GM12892 (cell line): ENCODE data around the gene PCDHGA1.
"Not testable (repeated sequence)": the region's sequence is repeated elsewhere in the genome, so short reads cannot be mapped to it uniquely, and the experiment has no call there.

Experiments
- POLR2A ChIP-seq: IDR thresholded peaks from 2 replicates; pipeline ENCODE4 v1.6.1; 2011; ENCODE audit warnings: low read depth, low read length, control low read depth
- POLR2AphosphoS5 ChIP-seq: IDR thresholded peaks from 2 replicates; pipeline ENCODE4 v1.6.1; 2011; ENCODE audit warnings: low read depth, low read length, control low read depth
- TAF1 ChIP-seq: IDR thresholded peaks from 2 replicates; pipeline ENCODE4 v1.6.1; 2011; ENCODE audit warnings: low read depth, mild to moderate bottlenecking, control low read depth, low read length, borderline replicate concordance

DNA sequence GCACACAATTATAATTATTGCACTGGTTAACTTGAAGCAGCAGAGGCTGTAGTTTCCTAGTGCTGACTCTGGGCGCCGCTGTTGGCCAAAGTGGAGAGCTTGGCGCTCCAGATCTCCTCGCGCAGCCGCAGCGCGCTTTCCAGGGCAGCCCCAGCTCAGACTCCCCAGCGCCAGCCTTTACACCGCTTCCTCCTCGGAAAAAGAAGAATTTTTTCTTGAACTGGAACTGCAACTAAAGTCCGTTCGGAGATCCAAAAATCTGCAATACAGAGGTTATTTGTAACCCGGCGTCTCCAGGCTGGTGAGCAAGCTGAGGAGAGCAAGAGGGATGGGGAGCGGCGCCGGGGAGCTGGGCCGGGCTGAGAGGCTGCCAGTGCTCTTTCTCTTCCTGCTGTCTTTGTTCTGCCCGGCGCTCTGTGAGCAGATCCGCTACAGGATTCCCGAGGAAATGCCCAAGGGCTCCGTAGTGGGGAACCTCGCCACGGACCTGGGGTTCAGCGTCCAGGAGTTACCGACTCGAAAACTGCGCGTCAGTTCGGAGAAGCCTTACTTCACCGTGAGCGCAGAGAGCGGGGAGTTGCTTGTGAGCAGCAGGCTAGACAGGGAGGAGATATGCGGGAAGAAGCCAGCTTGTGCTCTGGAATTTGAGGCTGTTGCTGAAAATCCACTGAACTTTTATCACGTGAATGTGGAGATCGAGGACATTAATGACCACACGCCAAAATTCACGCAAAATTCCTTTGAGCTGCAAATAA lies 57.4 kb downstream of the PCDHGA1 start, which contains the start of gene PCDHGB4:
- not testable (repeated sequence) for TF ChIP-seq POLR2A, POLR2AphosphoS5, TAF1
